IMR-90 (cell line): Measurements from ENCODE around the gene MTA2. TPM values are rescaled to one million over a fixed set of nuclear protein-coding genes. Genes with fewer than 3 reads are reported as not detected.

Experiments
- microRNA-seq, 2 experiments: library from miRNA; stranded (forward) in 1 of 2; unstranded in 1 of 2; fragments of 10-50 nt in 1 of 2; fragments of <30 nt in 1 of 2; gene quantifications in 1 of 2; microRNA quantifications in 1 of 2; one replicate each; pipeline versions ENCODE3 to v1.1.0; 2013 to 2020; ENCODE audit not compliant: insufficient read depth in 1 of 2, insufficient read length in 1 of 2, unreplicated experiment in 1 of 2
- polyA plus RNA-seq, 3 experiments: library from polyadenylated mRNA; depleted of rRNA; stranded (reverse); fragments of >200 nt; gene quantifications; 2 replicates each; pipeline ENCODE4 v1.2.3, GENCODE V29; 2012; ENCODE audit warnings: low replicate concordance in 1 of 3
- small RNA-seq, 5 experiments: library from RNA; depleted of rRNA; stranded (forward); fragments of <200 nt; gene quantifications; one replicate each; pipeline ENCODE3, GENCODE V24; 2012
- total RNA-seq: library from RNA; depleted of rRNA; stranded (reverse); fragments of >200 nt; gene quantifications from 2 replicates; pipeline ENCODE4 v1.2.3, GENCODE V29; 2012; rRNA removed

Gene MTA2
- total and polyA plus RNA-seq, 2 of the 4 experiments (the other 2 are of a cell fraction): 34.8 to 136 TPM

Small RNA genes within 50 kb of the gene (microRNA-seq; reads per million reads assigned to microRNA genes)
- gene AP001458.1 (ENCODE audit: insufficient read depth, insufficient read length): not detected
- not detected for gene EEF1G (ENCODE audit: insufficient read depth, insufficient read length)
- 0 to 9.3 reads per million in 2 experiments for gene MIR6747 (ENCODE audit: insufficient read depth in 1 of 2, insufficient read length in 1 of 2, unreplicated experiment in 1 of 2)

Small RNA genes within 50 kb of the gene (small RNA-seq; reads per million reads assigned to genes)
- gene AP001458.1 (0 reads per million in 5 experiments), gene EEF1G (0 reads per million in 5 experiments), gene MIR6747 (0 to 1.1 (median 0) reads per million in 5 experiments)

Other genes with a start within 250 kb of the MTA2 start
- not detected in 2 replicates for gene SCGB1A1, start 182.8 kb downstream of the MTA2 start, total RNA-seq
- gene SCGB1A1, start 182.8 kb downstream of the MTA2 start, polyA plus RNA-seq (2012; rRNA removed): not detected in 2 replicates
- 695 and 735 TPM in 2 replicates for gene AHNAK, start 55.1 kb downstream of the MTA2 start, total RNA-seq
- gene AHNAK, start 55.1 kb downstream of the MTA2 start, polyA plus RNA-seq (2012; rRNA removed): 80.7 and 95.1 TPM in 2 replicates
- gene EEF1G, start 28.0 kb downstream of the MTA2 start, total RNA-seq: 1,598 and 1,857 TPM in 2 replicates
- 1,684 and 1,697 TPM in 2 replicates for gene EEF1G, start 28.0 kb downstream of the MTA2 start, polyA plus RNA-seq (2012; rRNA removed)
- 3.3 and 4.3 TPM in 2 replicates for gene TUT1, start 10.3 kb downstream of the MTA2 start, total RNA-seq
- 10.1 TPM in 2 replicates for gene TUT1, start 10.3 kb downstream of the MTA2 start, polyA plus RNA-seq (2012; rRNA removed)
- gene EML3, start 10.9 kb upstream of the MTA2 start, total RNA-seq: 4.4 and 5.0 TPM in 2 replicates
- 24.7 and 26.1 TPM in 2 replicates for gene EML3, start 10.9 kb upstream of the MTA2 start, polyA plus RNA-seq (2012; rRNA removed)
- 2.2 TPM in 2 replicates for gene ROM1, start 11.4 kb upstream of the MTA2 start, total RNA-seq
- 1.7 and 2.5 TPM in 2 replicates for gene ROM1, start 11.4 kb upstream of the MTA2 start, polyA plus RNA-seq (2012; rRNA removed)
- gene B3GAT3, start 20.1 kb upstream of the MTA2 start, total RNA-seq: 10.4 and 10.6 TPM in 2 replicates
- gene B3GAT3, start 20.1 kb upstream of the MTA2 start, polyA plus RNA-seq (2012; rRNA removed): 38.4 and 51.7 TPM in 2 replicates
- 182 and 209 TPM in 2 replicates for gene GANAB, start 44.7 kb upstream of the MTA2 start, total RNA-seq
- gene GANAB, start 44.7 kb upstream of the MTA2 start, polyA plus RNA-seq (2012; rRNA removed): 323 and 344 TPM in 2 replicates
- 8.9 and 11.8 TPM in 2 replicates for gene INTS5, start 51.4 kb upstream of the MTA2 start, total RNA-seq
- gene INTS5, start 51.4 kb upstream of the MTA2 start, polyA plus RNA-seq (2012; rRNA removed): 14.7 and 14.8 TPM in 2 replicates
- gene C11orf98, start 63.3 kb upstream of the MTA2 start, total RNA-seq: 41.2 and 53.6 TPM in 2 replicates
- gene C11orf98, start 63.3 kb upstream of the MTA2 start, polyA plus RNA-seq (2012; rRNA removed): 62.3 and 68.9 TPM in 2 replicates
- 6.4 and 7.9 TPM in 2 replicates for gene CSKMT, start 63.4 kb upstream of the MTA2 start, total RNA-seq
- 5.3 and 6.2 TPM in 2 replicates for gene CSKMT, start 63.4 kb upstream of the MTA2 start, polyA plus RNA-seq (2012; rRNA removed)
- 5.7 and 6.7 TPM in 2 replicates for gene UQCC3, start 69.8 kb upstream of the MTA2 start, total RNA-seq
- gene UQCC3, start 69.8 kb upstream of the MTA2 start, polyA plus RNA-seq (2012; rRNA removed): 9.7 and 13.7 TPM in 2 replicates
- gene LBHD1, start 70.4 kb upstream of the MTA2 start, total RNA-seq: 1.4 and 1.6 TPM in 2 replicates
- 2.9 and 4.0 TPM in 2 replicates for gene LBHD1, start 70.4 kb upstream of the MTA2 start, polyA plus RNA-seq (2012; rRNA removed)
- gene UBXN1, start 77.2 kb upstream of the MTA2 start, total RNA-seq: 50.0 and 83.0 TPM in 2 replicates
- 81.6 and 96.9 TPM in 2 replicates for gene UBXN1, start 77.2 kb upstream of the MTA2 start, polyA plus RNA-seq (2012; rRNA removed)
- gene LRRN4CL, start 87.7 kb upstream of the MTA2 start, total RNA-seq: 0.28 and 0.36 TPM in 2 replicates
- 0.84 and 1.1 TPM in 2 replicates for gene LRRN4CL, start 87.7 kb upstream of the MTA2 start, polyA plus RNA-seq (2012; rRNA removed)
- 19.4 and 26.2 TPM in 2 replicates for gene BSCL2, start 105.6 kb upstream of the MTA2 start, total RNA-seq
- gene BSCL2, start 105.6 kb upstream of the MTA2 start, polyA plus RNA-seq (2012; rRNA removed): 46.0 and 47.1 TPM in 2 replicates
- not detected in 2 replicates for gene GNG3, start 105.8 kb upstream of the MTA2 start, total RNA-seq
- not detected in 2 replicates for gene GNG3, start 105.8 kb upstream of the MTA2 start, polyA plus RNA-seq (2012; rRNA removed)
- 3.9 and 5.0 TPM in 2 replicates for gene HNRNPUL2, start 125.6 kb upstream of the MTA2 start, total RNA-seq
- 25.5 and 30.2 TPM in 2 replicates for gene HNRNPUL2, start 125.6 kb upstream of the MTA2 start, polyA plus RNA-seq (2012; rRNA removed)
- 37.1 and 45.5 TPM in 2 replicates for gene TTC9C, start 126.6 kb upstream of the MTA2 start, total RNA-seq
- 29.1 and 32.9 TPM in 2 replicates for gene TTC9C, start 126.6 kb upstream of the MTA2 start, polyA plus RNA-seq (2012; rRNA removed)
- gene ZBTB3, start 152.3 kb upstream of the MTA2 start, total RNA-seq: 7.8 and 8.1 TPM in 2 replicates
- gene ZBTB3, start 152.3 kb upstream of the MTA2 start, polyA plus RNA-seq (2012; rRNA removed): 2.3 and 3.4 TPM in 2 replicates
- gene POLR2G, start 159.7 kb upstream of the MTA2 start, total RNA-seq: 110 and 154 TPM in 2 replicates
- gene POLR2G, start 159.7 kb upstream of the MTA2 start, polyA plus RNA-seq (2012; rRNA removed): 157 and 165 TPM in 2 replicates
- gene TAF6L, start 169.5 kb upstream of the MTA2 start, total RNA-seq: 8.1 and 9.5 TPM in 2 replicates
- gene TAF6L, start 169.5 kb upstream of the MTA2 start, polyA plus RNA-seq (2012; rRNA removed): 13.5 and 14.5 TPM in 2 replicates
- gene TMEM179B, start 185.5 kb upstream of the MTA2 start, total RNA-seq: 20.0 and 29.4 TPM in 2 replicates
- 67.1 and 71.5 TPM in 2 replicates for gene TMEM179B, start 185.5 kb upstream of the MTA2 start, polyA plus RNA-seq (2012; rRNA removed)
- gene TMEM223, start 190.1 kb upstream of the MTA2 start, total RNA-seq: 9.7 and 14.2 TPM in 2 replicates
- gene TMEM223, start 190.1 kb upstream of the MTA2 start, polyA plus RNA-seq (2012; rRNA removed): 15.7 and 18.0 TPM in 2 replicates
- 26.3 and 27.5 TPM in 2 replicates for gene NXF1, start 203.6 kb upstream of the MTA2 start, total RNA-seq
- gene NXF1, start 203.6 kb upstream of the MTA2 start, polyA plus RNA-seq (2012; rRNA removed): 90.4 and 97.4 TPM in 2 replicates
- gene STX5, start 230.2 kb upstream of the MTA2 start, total RNA-seq: 48.6 and 49.5 TPM in 2 replicates
- gene STX5, start 230.2 kb upstream of the MTA2 start, polyA plus RNA-seq (2012; rRNA removed): 43.1 and 43.5 TPM in 2 replicates
- not detected in 2 replicates for gene TEX54, start 231.0 kb upstream of the MTA2 start, total RNA-seq
- not detected in 2 replicates for gene TEX54, start 231.0 kb upstream of the MTA2 start, polyA plus RNA-seq (2012; rRNA removed)
- 40.8 and 44.3 TPM in 2 replicates for gene WDR74, start 237.7 kb upstream of the MTA2 start, total RNA-seq
- 38.4 and 41.9 TPM in 2 replicates for gene WDR74, start 237.7 kb upstream of the MTA2 start, polyA plus RNA-seq (2012; rRNA removed)